GM12878 (cell line): ENCODE results near the gene VKORC1. TPM values are rescaled to one million over a fixed set of nuclear protein-coding genes. Genes with fewer than 3 reads are reported as not detected.

Experiments
- BACH1 ChIP-seq: fragments of 450-650 bp; IDR thresholded peaks from 2 replicates; pipeline ENCODE4 v1.6.1; 2017; ENCODE audit warnings: mild to moderate bottlenecking, borderline replicate concordance
- BRCA1 ChIP-seq: IDR thresholded peaks from 2 replicates; pipeline ENCODE4 v1.6.1; 2011; ENCODE audit warnings: low read depth, low read length, improper control_type of control experiment
- CBFB ChIP-seq: IDR thresholded peaks from 2 replicates; pipeline ENCODE4 v1.6.1; 2016; ENCODE audit warnings: antibody characterized with exemption, low read depth
- CREM ChIP-seq: IDR thresholded peaks from 2 replicates; pipeline ENCODE4 v1.6.1; 2014; ENCODE audit warnings: antibody characterized with exemption, low read depth
- E2F4 ChIP-seq: IDR thresholded peaks from 2 replicates; pipeline ENCODE4 v1.6.1; 2012; ENCODE audit warnings: low read depth, low read length, improper control_type of control experiment
- EZH2 ChIP-seq: IDR thresholded peaks from 2 replicates; pipeline ENCODE4 v1.6.1; 2012; ENCODE audit warnings: low read depth, mild to moderate bottlenecking, control low read depth, inconsistent platforms, low read length, borderline replicate concordance; ENCODE audit not compliant: control insufficient read depth
- FOXM1 ChIP-seq: IDR thresholded peaks from 2 replicates; pipeline ENCODE4 v1.6.1; 2012; ENCODE audit warnings: low read depth, mild to moderate bottlenecking, inconsistent platforms, low read length, moderate library complexity
- HDAC2 ChIP-seq: fragments of 200-600 bp; sonication (generic); IDR thresholded peaks from 2 replicates; pipeline ENCODE4 v1.6.1; 2017
- HDGF ChIP-seq: fragments of 450-650 bp; IDR thresholded peaks from 2 replicates; pipeline ENCODE4 v1.6.1; 2016; ENCODE audit warnings: antibody characterized with exemption
- IRF3 ChIP-seq: fragments of 450-650 bp; IDR thresholded peaks from 2 replicates; pipeline ENCODE4 v1.6.1; 2014; ENCODE audit warnings: mild to moderate bottlenecking
- IRF4 ChIP-seq: IDR thresholded peaks from 2 replicates; pipeline ENCODE4 v1.6.1; 2011; ENCODE audit warnings: low read depth, low read length
- MXI1 ChIP-seq: fragments of 150-350 bp; IDR thresholded peaks from 2 replicates; pipeline ENCODE4 v1.6.1; 2011; ENCODE audit warnings: low read depth, mild to moderate bottlenecking, inconsistent platforms, low read length, improper control_type of control experiment
- NBN ChIP-seq: fragments of 450-650 bp; IDR thresholded peaks from 2 replicates; pipeline ENCODE4 v1.6.1; 2016
- PRDM15 ChIP-seq: fragments of 450-650 bp; formaldehyde crosslinking; IDR thresholded peaks from 2 replicates; pipeline ENCODE4 v1.4.0; 2020; ENCODE audit warnings: mild to moderate bottlenecking, moderate library complexity
- RAD21 ChIP-seq: IDR thresholded peaks from 2 replicates; pipeline ENCODE4 v1.6.1; 2011; ENCODE audit warnings: mild to moderate bottlenecking, low read depth, low read length, moderate library complexity; ENCODE audit not compliant: insufficient read depth
- RB1 ChIP-seq: fragments of 450-650 bp; formaldehyde crosslinking; IDR thresholded peaks from 2 replicates; pipeline ENCODE4 v1.6.1; 2017; ENCODE audit warnings: mild to moderate bottlenecking, borderline replicate concordance
- RBBP5 ChIP-seq: fragments of 200-600 bp; sonication (generic); conservative IDR thresholded peaks from 2 replicates; pipeline ENCODE4 v1.6.1; 2016
- SMAD5 ChIP-seq: IDR thresholded peaks from 2 replicates; pipeline ENCODE4 v1.6.1; 2016; ENCODE audit warnings: antibody characterized with exemption, low read depth
- SMC3 ChIP-seq: IDR thresholded peaks from 2 replicates; pipeline ENCODE4 v1.6.1; 2011; ENCODE audit warnings: low read length, improper control_type of control experiment, borderline replicate concordance
- SPI1 ChIP-seq: IDR thresholded peaks from 2 replicates; pipeline ENCODE4 v1.6.1; 2011; ENCODE audit warnings: low read depth, mild to moderate bottlenecking, low read length, moderate library complexity, borderline replicate concordance; ENCODE audit not compliant: insufficient read depth
- TAF1 ChIP-seq: IDR thresholded peaks from 2 replicates; pipeline ENCODE4 v1.6.1; 2011; ENCODE audit warnings: mild to moderate bottlenecking, low read depth, low read length, borderline replicate concordance
- TCF3 ChIP-seq: IDR thresholded peaks from 2 replicates; pipeline ENCODE4 v1.6.1; 2012; ENCODE audit warnings: low read depth, mild to moderate bottlenecking, low read length, borderline replicate concordance; ENCODE audit not compliant: insufficient read depth
- YY1 ChIP-seq: IDR thresholded peaks from 2 replicates; pipeline ENCODE4 v1.6.1; 2011; ENCODE audit warnings: low read depth, mild to moderate bottlenecking, low read length
- ZNF207 ChIP-seq: fragments of 450-650 bp; IDR thresholded peaks from 2 replicates; pipeline ENCODE4 v1.6.1; 2014; ENCODE audit warnings: antibody characterized with exemption, mild to moderate bottlenecking, borderline replicate concordance
- ZNF274 ChIP-seq: IDR thresholded peaks from one replicate; pipeline ENCODE4 v1.8.0; 2011; ENCODE audit not compliant: insufficient read length, insufficient read depth
- ZZZ3 ChIP-seq: IDR thresholded peaks from 2 replicates; pipeline ENCODE4 v1.6.1; 2011; ENCODE audit warnings: low read depth; ENCODE audit not compliant: control insufficient read depth, insufficient read length
- polyA plus RNA-seq, 11 experiments: library from polyadenylated mRNA; depleted of rRNA in 4 of 11; unstranded in 6 of 11; stranded (reverse) in 5 of 11; fragments of >200 nt; fragmentation: Nextera tagmentation in 4 of 11; fragmentation: Illumina TruSeq in 1 of 11; extraction: Ambion mirVana in 4 of 11; extraction: Trizol in 1 of 11; gene quantifications; 1 replicate in 1 of 11; 2 replicates in 10 of 11; pipeline versions ENCODE4 v1.2.1 to v1.2.3, GENCODE V29; 2011 to 2016; ENCODE audit warnings: inconsistent platforms in 2 of 11, missing spikeins in 2 of 11, low read depth in 1 of 11
- total RNA-seq, 4 experiments: library from RNA; depleted of rRNA in 3 of 4; stranded (reverse); fragments of >200 nt in 3 of 4; fragmentation: Illumina TruSeq in 1 of 4; extraction: Trizol in 1 of 4; gene quantifications; 2 replicates each; pipeline versions ENCODE4 v1.2.1 to v1.2.3, GENCODE V29; 2013 to 2021

The VKORC1 gene
- total and polyA plus RNA-seq, 10 of the 15 experiments (the other 5 are each of a cell fraction or from before 2014, with no cell fraction given) = 19.8 to 140 (median 57.7) TPM

GRCh38 chr16:31094424-31095120 lies at the start of gene VKORC1 (continued):
- TF ChIP-seq E2F4 (no peak), RBBP5 (no peak), TCF3 (0 out of 2 replicates have a peak, but pooled peaks have one; percentile 8), HDGF (peak; percentile 61; the same call in 1 of the 2 replicates), IRF3 (peak; percentile 57; the same call in 1 of the 2 replicates), BRCA1 (no peak), PRDM15 (CRISPR knock-in tag) (no peak), CREM (peak; percentile 70), MXI1 (peak; percentile 4; the same call in 1 of the 2 replicates), ZNF207 (no peak), YY1 (peak; percentile 71; the same call in 1 of the 2 replicates), EZH2 (no peak), BACH1 (peak; percentile 56), RAD21 (no peak), TAF1 (0 out of 2 replicates have a peak, but pooled peaks have one; percentile 30), SMC3 (no peak), ZNF274 (no peak), RB1 (peak; percentile 18; the same call in 1 of the 2 replicates), FOXM1 (no peak), HDAC2 (no peak), CBFB (no peak), NBN (0 out of 2 replicates have a peak, but pooled peaks have one; percentile 53), IRF4 (no peak), SPI1 (no peak), ZZZ3 (no peak), SMAD5 (no peak)
